Measurements from ENCODE around the gene NAALADL2. TPM values are rescaled to one million over a fixed set of nuclear protein-coding genes. Genes with fewer than 3 reads are reported as not detected.

The NAALADL2 gene
- total RNA-seq, 2 experiments from 2014 or later = 0.27 TPM; not detected in 1

DNA sequence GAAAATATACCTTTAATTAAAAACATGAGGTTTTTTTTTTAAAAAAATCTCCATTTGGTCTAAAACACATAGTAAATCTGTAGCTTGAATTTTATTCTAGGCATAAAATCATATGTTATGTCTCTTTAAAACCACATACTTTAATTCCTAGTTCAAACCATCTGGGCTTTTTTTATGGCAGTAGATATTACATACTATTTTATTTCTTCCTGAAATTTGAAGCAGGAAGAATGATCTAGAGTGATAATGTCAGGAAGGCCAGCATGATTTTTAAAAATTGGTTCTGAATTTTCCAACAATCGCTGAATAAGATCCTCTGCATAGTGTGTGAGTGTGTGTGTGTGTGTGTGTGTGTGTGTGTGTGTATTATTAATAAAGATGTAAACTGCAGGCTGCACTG, 420.3 kb downstream of the NAALADL2 start:
- ATAC-seq = no peak
- H3K27ac Mint-ChIP-seq = no peak overlapping the region
- no peaks in the 10 kb centered on the region for H3K9me3 Mint-ChIP-seq (ENCODE audit: low read depth)
- H3K27me3 Mint-ChIP-seq = no peaks in the 10 kb centered on the region
- H3K4me1 Mint-ChIP-seq = no peaks in the 10 kb centered on the region
- ChIA-PET CTCF (no interaction called here), POLR2A (no interaction called here)
- H3K36me3 Mint-ChIP-seq (ENCODE audit: low read depth) = no peaks in the 10 kb centered on the region
- no peak for DNase-seq
- no peak overlapping the region for H3K4me3 Mint-ChIP-seq
- intact Hi-C loops (cut with DNase I, micrococcal nuclease) = no loop called here

DNA sequence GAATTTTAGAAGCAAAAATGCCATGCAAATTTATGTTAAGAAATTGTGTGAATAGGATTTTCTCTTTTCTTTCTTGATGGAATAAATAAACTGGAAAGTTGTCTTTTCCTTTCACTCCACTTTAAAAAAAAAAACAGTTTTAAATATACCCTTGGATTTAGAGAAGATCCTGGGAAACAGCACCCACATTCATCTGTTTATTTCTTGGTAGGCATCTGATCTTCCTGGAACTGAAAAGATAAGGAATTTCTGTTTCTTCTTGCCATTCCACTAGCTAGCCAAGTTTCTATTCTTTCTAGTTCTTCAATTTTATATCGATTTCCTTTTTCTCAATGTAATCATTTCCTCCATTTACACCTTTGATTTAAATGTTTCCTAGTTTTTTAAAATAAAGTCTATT, 420.8 kb downstream of the NAALADL2 start:
- H3K9me3 Mint-ChIP-seq (ENCODE audit: low read depth) = no peaks in the 10 kb centered on the region
- intact Hi-C loops (cut with DNase I, micrococcal nuclease) = no loop called here
- DNase-seq (no peak), ATAC-seq (no peak)
- ChIA-PET CTCF (no interaction called here), POLR2A (no interaction called here)
- H3K4me3 Mint-ChIP-seq = no peak overlapping the region
- no peaks in the 10 kb centered on the region for H3K27me3 Mint-ChIP-seq
- H3K4me1 Mint-ChIP-seq = no peaks in the 10 kb centered on the region
- H3K36me3 Mint-ChIP-seq (ENCODE audit: low read depth) = no peaks in the 10 kb centered on the region
- H3K27ac Mint-ChIP-seq = no peak overlapping the region

DNA sequence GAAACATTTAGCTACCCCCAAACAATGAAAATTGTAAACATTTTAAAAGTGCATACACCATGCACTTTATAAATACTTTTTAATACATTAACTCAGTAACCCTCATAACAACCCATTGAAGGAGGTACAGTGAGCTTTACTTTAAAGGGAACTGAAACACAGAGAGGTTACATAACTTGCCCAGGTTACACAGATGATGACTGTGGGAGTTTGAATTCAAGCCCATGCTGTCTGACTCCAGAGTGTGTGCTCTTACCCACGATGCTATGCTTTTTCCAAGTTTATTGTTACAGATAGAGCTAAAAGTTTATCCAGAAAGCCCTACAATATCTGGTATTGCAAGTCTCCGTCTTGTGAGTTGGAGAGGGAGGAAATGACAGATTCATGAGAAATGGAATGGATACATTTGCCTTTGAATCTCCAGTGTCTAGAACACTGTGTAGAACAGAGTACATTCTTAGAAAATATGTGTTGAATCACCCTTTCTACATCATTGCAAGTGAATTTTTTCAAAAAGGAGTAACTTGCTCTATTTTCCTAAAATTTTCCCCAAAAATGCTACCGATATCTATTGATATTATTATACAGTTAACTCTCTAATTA, 428.3 kb downstream of the NAALADL2 start:
- H3K9me3 Mint-ChIP-seq (ENCODE audit: low read depth) = no peaks in the 10 kb centered on the region

DNA sequence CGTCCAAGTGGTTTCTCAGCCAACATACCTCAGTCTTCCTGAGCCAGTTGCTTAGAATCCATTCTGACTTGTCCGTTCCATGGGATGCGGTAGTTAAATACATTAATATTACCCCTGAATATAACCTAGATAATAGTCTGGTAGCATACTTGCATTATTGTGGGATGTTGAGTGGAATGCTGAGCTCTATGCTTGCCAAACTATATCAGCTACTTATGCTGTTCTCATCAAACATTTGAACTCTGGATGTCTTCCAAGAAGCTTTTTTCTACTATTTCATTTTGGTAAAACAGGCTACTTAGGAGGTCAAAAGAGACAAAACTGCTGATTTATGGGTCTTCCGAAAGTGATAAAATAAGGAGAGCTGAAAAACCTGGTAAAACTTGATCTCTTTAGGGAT, 429.5 kb downstream of the NAALADL2 start:
- intact Hi-C loops (cut with DNase I, micrococcal nuclease) = no loop called here
- Mint-ChIP-seq H3K9me3 (ENCODE audit: low read depth) (no peaks in the 10 kb centered on the region), H3K36me3 (ENCODE audit: low read depth) (no peaks in the 10 kb centered on the region), H3K4me1 (no peaks in the 10 kb centered on the region), H3K27me3 (no peaks in the 10 kb centered on the region), H3K4me3 (no peak overlapping the region), H3K27ac (no peak overlapping the region)
- ATAC-seq (no peak), DNase-seq (no peak)
- CTCF ChIA-PET = no interaction called here
- POLR2A ChIA-PET = no interaction called here

More for the DNA sequence above, 428.3 kb downstream of the NAALADL2 start:
- POLR2A ChIA-PET = no interaction called here
- Mint-ChIP-seq H3K4me3 (no peak overlapping the region), H3K36me3 (ENCODE audit: low read depth) (no peaks in the 10 kb centered on the region), H3K27me3 (no peaks in the 10 kb centered on the region), H3K27ac (no peak overlapping the region), H3K4me1 (no peaks in the 10 kb centered on the region)
- DNase-seq (no peak), ATAC-seq (no peak)
- CTCF ChIA-PET = no interaction called here
- intact Hi-C loops (cut with DNase I, micrococcal nuclease) = no loop called here

DNA sequence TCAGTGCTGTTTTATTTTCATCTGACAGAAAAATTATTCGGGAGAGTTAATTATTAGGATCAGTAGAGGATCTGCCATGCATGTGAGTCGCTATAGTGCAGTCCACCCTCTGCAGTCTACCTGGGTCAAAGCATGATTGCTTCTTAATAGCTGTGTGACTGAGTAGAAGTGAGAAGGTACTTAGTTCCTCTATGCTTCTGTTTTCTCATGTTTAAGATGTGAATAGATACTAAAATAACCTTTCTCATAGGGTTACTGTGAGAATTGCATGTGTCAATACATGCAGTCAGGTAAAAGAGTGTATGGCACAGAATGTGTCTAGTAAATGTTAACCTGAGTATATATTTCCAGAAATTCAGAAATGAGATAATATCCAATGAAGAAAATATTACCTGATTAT, 435.7 kb downstream of the NAALADL2 start:
- H3K4me1 Mint-ChIP-seq = no peaks in the 10 kb centered on the region
- ChIA-PET CTCF (no interaction called here), POLR2A (no interaction called here)
- no peak for ATAC-seq
- intact Hi-C loops (cut with DNase I, micrococcal nuclease) = no loop called here
- H3K27ac Mint-ChIP-seq = no peak overlapping the region
- H3K36me3 Mint-ChIP-seq (ENCODE audit: low read depth) = no peaks in the 10 kb centered on the region
- no peak for DNase-seq
- H3K9me3 Mint-ChIP-seq (ENCODE audit: low read depth) = no peaks in the 10 kb centered on the region
- no peak overlapping the region for H3K4me3 Mint-ChIP-seq
- H3K27me3 Mint-ChIP-seq = no peaks in the 10 kb centered on the region

DNA sequence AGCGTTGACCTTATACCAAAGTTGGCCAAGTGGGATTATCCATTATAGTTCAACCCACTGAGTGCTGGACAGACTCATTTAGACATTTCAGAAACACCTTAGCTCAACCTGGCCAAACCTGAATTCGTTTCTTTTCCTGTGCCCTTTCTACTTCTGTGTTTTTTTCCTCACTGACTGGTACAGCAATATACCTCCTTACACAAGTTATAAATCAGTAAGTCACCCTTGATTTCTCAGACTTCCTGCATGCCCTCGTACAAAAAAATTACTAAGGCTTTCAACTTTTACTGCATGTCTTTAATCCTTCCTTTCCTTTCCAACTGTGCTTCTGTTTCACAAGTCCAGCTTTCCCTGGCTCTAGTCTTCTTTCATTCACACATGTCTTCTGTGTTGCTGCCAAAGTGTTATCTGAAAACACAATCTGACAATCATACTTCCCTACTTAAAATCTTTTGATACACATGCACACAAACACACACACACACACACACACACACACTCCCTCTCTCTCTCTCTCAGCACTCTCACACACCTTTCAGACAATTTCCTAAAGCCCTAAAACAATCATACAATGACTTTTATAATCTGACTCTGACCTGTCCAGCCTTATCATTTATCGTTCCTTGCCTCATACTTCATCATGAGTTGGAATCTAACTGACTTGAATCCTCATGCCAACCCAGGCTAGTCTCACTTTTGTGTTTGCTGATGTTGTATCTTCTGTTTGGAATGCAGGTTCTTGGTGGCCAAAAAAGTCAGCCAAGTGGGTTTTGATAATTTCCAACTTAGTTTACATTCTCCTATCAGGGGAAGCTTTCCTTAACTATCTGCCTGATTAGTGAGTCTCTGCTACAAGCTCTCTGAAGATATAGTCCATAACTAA, 436.4 kb downstream of the NAALADL2 start:
- DNase-seq = no peak
- ChIA-PET CTCF (no interaction called here), POLR2A (no interaction called here)
- Mint-ChIP-seq H3K27ac (no peak overlapping the region), H3K36me3 (ENCODE audit: low read depth) (no peaks in the 10 kb centered on the region), H3K9me3 (ENCODE audit: low read depth) (no peaks in the 10 kb centered on the region), H3K27me3 (no peaks in the 10 kb centered on the region), H3K4me1 (no peaks in the 10 kb centered on the region), H3K4me3 (no peak overlapping the region)
- intact Hi-C loops (cut with DNase I, micrococcal nuclease) = no loop called here
- no peak for ATAC-seq

DNA sequence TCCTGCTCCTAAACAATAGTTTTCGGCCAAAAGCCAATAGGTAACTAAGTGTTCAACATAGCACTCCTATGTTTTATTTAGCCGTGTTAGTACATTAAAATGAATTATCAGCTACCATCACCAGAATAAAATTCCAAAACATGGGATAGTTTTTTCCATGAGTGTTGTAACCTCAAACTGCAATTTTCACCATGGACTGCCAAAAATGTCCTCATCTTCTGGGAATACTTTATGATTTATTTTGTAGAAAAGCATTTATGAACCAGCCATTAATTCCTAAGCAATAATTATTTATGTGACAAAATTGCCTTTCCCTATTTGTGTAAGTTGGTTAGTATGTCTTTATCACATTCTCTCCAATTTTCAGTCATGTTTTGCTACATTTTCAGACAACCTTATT, 438.1 kb downstream of the NAALADL2 start:
- ATAC-seq = no peak
- CTCF ChIA-PET = no interaction called here
- no peaks in the 10 kb centered on the region for H3K36me3 Mint-ChIP-seq (ENCODE audit: low read depth)

DNA sequence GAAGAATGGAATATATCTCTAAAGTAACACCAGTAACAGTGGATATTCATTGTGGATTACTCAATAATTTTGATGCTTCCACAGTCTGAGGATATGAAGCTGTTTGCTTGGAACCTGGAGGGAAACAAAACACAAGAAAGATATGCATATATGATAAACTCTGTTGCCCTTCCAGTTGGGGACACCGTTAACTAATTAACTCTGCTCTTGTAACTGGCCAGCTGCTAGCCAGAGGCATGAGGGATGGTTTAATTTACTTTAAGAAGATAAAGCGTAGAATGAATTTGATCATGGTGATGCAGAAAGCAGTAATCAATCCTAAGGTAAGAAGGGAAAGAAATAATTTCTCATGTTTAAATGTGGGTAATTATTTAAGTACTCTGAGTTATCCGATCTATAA, 442.6 kb downstream of the NAALADL2 start:
- no peak overlapping the region for H3K27ac Mint-ChIP-seq
- no peaks in the 10 kb centered on the region for H3K4me1 Mint-ChIP-seq
- POLR2A ChIA-PET = no interaction called here
- intact Hi-C loops (cut with DNase I, micrococcal nuclease) = loop anchor here in 1 of 2 experiments (5.0 kb wide), 1 partner anchor 1261 kb away; no protein-coding TSS in a partner anchor
- DNase-seq (no peak), ATAC-seq (no peak)
- no peak overlapping the region for H3K4me3 Mint-ChIP-seq
- no peaks in the 10 kb centered on the region for H3K36me3 Mint-ChIP-seq (ENCODE audit: low read depth)
- H3K9me3 Mint-ChIP-seq (ENCODE audit: low read depth) = no peaks in the 10 kb centered on the region
- no peaks in the 10 kb centered on the region for H3K27me3 Mint-ChIP-seq
- CTCF ChIA-PET = interaction anchor here (1.1 kb wide), 1 partner anchor 10 kb away, joined by 3 read pairs; no protein-coding TSS in a partner anchor

More for the DNA sequence above, 438.1 kb downstream of the NAALADL2 start:
- no peak for DNase-seq
- POLR2A ChIA-PET = no interaction called here
- intact Hi-C loops (cut with DNase I, micrococcal nuclease) = no loop called here
- Mint-ChIP-seq H3K9me3 (ENCODE audit: low read depth) (no peaks in the 10 kb centered on the region), H3K4me3 (no peak overlapping the region), H3K27me3 (no peaks in the 10 kb centered on the region), H3K4me1 (no peaks in the 10 kb centered on the region), H3K27ac (no peak overlapping the region)

DNA sequence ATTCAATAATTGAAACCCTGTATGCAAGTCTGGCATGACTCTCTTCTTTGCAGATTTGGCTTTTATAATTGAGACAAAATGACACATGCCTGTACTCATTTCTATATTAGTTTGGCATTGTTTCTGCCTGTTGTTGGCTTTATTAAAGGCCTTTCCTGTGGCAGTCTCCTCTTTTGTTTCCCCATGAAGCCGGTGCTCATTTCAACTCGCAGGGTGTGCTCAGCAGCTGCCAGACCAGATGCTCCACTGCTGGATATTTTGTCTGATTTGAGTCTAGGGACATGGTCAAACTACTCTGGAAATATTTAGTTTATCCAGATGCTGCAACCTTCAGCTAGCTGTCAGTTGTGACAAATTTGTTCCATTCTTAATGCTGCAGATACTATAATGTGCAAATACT, 445.3 kb downstream of the NAALADL2 start:
- DNase-seq (no peak), ATAC-seq (no peak)
- Mint-ChIP-seq H3K36me3 (ENCODE audit: low read depth) (no peaks in the 10 kb centered on the region), H3K9me3 (ENCODE audit: low read depth) (no peaks in the 10 kb centered on the region), H3K27me3 (no peaks in the 10 kb centered on the region), H3K27ac (no peak overlapping the region), H3K4me1 (peaks cover 4% of the 10 kb centered on the region), H3K4me3 (no peak overlapping the region)
- ChIA-PET CTCF (no interaction called here), POLR2A (no interaction called here)
- intact Hi-C loops (cut with DNase I, micrococcal nuclease) = loop anchor here in 1 of 2 experiments (5.0 kb wide), 1 partner anchor 1258 kb away; no protein-coding TSS in a partner anchor

DNA sequence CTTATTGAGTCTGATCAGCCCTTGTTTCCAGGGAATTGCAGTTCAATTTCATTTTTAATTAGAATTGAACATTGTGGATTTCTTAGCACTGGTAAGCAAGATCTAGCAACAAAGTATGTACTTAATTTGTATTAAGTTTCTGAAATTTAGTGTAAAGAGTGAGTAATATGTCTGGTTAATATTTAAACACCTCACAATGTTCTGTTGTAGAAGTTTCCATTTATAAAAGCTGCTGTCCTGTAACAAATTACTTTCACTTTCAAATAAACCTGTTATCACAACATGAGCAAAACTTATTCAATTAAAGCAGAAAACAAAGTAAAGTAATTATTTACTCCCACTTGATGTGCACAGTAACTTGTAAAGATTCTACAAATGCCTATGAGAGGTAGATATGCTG, 448.5 kb downstream of the NAALADL2 start:
- no peaks in the 10 kb centered on the region for H3K9me3 Mint-ChIP-seq (ENCODE audit: low read depth)
- H3K4me3 Mint-ChIP-seq = no peak overlapping the region
- no peaks in the 10 kb centered on the region for H3K36me3 Mint-ChIP-seq (ENCODE audit: low read depth)
- intact Hi-C loops (cut with DNase I, micrococcal nuclease) = no loop called here
- ATAC-seq (no peak), DNase-seq (no peak)
- H3K27ac Mint-ChIP-seq = no peak overlapping the region
- H3K4me1 Mint-ChIP-seq = peaks cover 4% of the 10 kb centered on the region
- CTCF ChIA-PET = interaction anchor here (0.6 kb wide), 1 partner anchor 9 kb away, joined by 3 read pairs; no protein-coding TSS in a partner anchor
- H3K27me3 Mint-ChIP-seq = no peaks in the 10 kb centered on the region
- POLR2A ChIA-PET = no interaction called here

DNA sequence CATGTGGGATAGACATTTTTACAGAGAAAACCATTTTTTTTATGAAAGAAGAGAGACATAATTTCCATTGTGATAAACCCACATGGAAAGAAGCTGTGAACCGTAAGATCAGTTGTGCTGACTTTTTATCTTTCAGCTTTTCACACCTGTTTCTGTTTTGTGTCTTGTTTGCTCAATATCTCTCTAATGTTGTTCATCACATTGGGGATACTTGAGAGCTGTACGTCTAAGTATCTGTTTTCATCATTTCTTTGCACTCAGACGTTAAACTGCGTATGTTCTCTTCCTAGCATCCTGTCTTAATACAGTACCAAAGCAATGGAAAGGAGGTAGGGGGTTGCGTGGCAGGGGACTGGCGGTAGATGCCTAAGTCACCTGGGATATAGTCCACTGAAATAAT, 449.0 kb downstream of the NAALADL2 start:
- no peaks in the 10 kb centered on the region for H3K9me3 Mint-ChIP-seq (ENCODE audit: low read depth)
- ChIA-PET POLR2A (no interaction called here), CTCF (interaction anchor here (0.6 kb wide), 1 partner anchor 8 kb away, joined by 3 read pairs; no protein-coding TSS in a partner anchor)
- no peaks in the 10 kb centered on the region for H3K36me3 Mint-ChIP-seq (ENCODE audit: low read depth)
- ATAC-seq (no peak), DNase-seq (no peak)
- no peak overlapping the region for H3K4me3 Mint-ChIP-seq
- intact Hi-C loops (cut with DNase I, micrococcal nuclease) = no loop called here
- H3K27me3 Mint-ChIP-seq = no peaks in the 10 kb centered on the region
- peaks cover 4% of the 10 kb centered on the region for H3K4me1 Mint-ChIP-seq
- H3K27ac Mint-ChIP-seq = no peak overlapping the region

DNA sequence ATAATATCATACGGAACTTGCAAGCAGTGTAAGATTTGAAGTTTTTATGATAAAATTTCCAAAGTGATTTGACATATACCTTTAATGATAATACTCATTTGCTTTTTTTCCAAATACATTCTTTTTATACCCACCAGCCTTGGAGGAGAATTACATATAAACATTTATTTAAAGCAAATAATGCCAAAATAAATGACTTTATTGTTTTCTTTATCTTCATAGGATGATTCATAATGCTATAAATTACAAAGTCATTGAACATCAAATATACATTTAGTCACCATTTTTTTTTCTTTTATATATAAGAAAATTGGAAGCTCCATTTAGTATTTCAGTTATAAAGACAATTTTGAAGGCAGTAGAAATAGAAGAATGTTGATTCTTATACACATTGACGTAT, 450.9 kb downstream of the NAALADL2 start:
- H3K27me3 Mint-ChIP-seq = no peaks in the 10 kb centered on the region

More for the DNA sequence above, 450.9 kb downstream of the NAALADL2 start:
- Mint-ChIP-seq H3K4me1 (peaks cover 4% of the 10 kb centered on the region), H3K27ac (no peak overlapping the region), H3K4me3 (no peak overlapping the region), H3K36me3 (ENCODE audit: low read depth) (no peaks in the 10 kb centered on the region), H3K9me3 (ENCODE audit: low read depth) (no peaks in the 10 kb centered on the region)
- ChIA-PET CTCF (interaction anchor here (0.8 kb wide), 2 partner anchors 10 to 308 kb away, joined by 3 read pairs; no protein-coding TSS in a partner anchor), POLR2A (interaction anchor here (0.7 kb wide), 1 partner anchor 570 kb away, joined by 3 read pairs; no protein-coding TSS in a partner anchor)
- DNase-seq (no peak), ATAC-seq (no peak)
- intact Hi-C loops (cut with DNase I, micrococcal nuclease) = no loop called here
